Peyer's patch (tissue), 4 donors: ENCODE data around the gene TAF11L10. TPM values are rescaled to one million over a fixed set of nuclear protein-coding genes. Genes with fewer than 3 reads are reported as not detected.
A peak's percentile ranks its signal among the peaks of the same experiment; 100 is the strongest.
"Not testable (repeated sequence)": the region's sequence is repeated elsewhere in the genome, so short reads cannot be mapped to it uniquely, and the experiment has no call there.

Experiments used
- DNase-seq, 3 donors: peaks; one replicate each; pipeline ENCODE4 v3.0.0-alpha.2; 2017 to 2019
- H3K27ac ChIP-seq, 4 donors: fragments of 200-600 bp; sonication (generic); one replicate each; pipeline ENCODE4 v1.5.1; 2016 to 2019
- H3K27me3 ChIP-seq, 2 donors: fragments of 200-600 bp; sonication (generic); one replicate each; pipeline ENCODE4 v1.5.1; 2019
- H3K36me3 ChIP-seq, 3 donors: fragments of 200-600 bp; sonication (generic); one replicate each; pipeline ENCODE4 v1.5.1; 2016 to 2019
- H3K4me1 ChIP-seq, 4 donors: fragments of 200-600 bp; sonication (generic); one replicate each; pipeline ENCODE4 v1.5.1; 2016 to 2019
- H3K4me3 ChIP-seq, 4 donors: fragments of 200-600 bp; sonication (generic); 1 replicate in 3 of 4; 2 replicates in 1 of 4; pipeline ENCODE4 v1.5.1; 2016 to 2019; ENCODE audit warnings: mild to moderate bottlenecking in 1 of 4
- H3K9me3 ChIP-seq, 4 donors: fragments of 200-600 bp; sonication (generic); one replicate each; pipeline ENCODE4 v1.5.1; 2016 to 2019; ENCODE audit warnings: mild to moderate bottlenecking in 1 of 4
- POLR2A ChIP-seq, 2 donors: fragments of 450-650 bp; IDR thresholded peaks; one replicate each; pipeline ENCODE4 v1.5.1; 2017; ENCODE audit warnings: antibody characterized with exemption in 2 of 2, mild to moderate bottlenecking in 2 of 2, moderate library complexity in 2 of 2
- small RNA-seq, 2 donors: library from RNA; depleted of rRNA; stranded (forward); fragments of <200 nt; gene quantifications; one replicate each; pipeline ENCODE3, GENCODE V24; 2016
- total RNA-seq, 4 donors: library from RNA; depleted of rRNA; stranded (reverse); fragments of >200 nt; gene quantifications; one replicate each; pipeline ENCODE4 v1.1.0, GENCODE V29; 2016
- TF ChIP-seq, protein P1 (sequence below), 6 experiments: fragments of 450-650 bp in 4 of 6; fragments of 200-600 bp in 2 of 6; sonication (generic) in 1 of 6; IDR thresholded peaks; one replicate each; pipeline ENCODE4 v1.5.1; 2017 to 2019; ENCODE audit warnings: antibody characterized with exemption in 6 of 6, mild to moderate bottlenecking in 3 of 6, moderate library complexity in 1 of 6

TAF11L10 gene
- total RNA-seq, 4 donors from 2014 or later: not detected

DNA sequence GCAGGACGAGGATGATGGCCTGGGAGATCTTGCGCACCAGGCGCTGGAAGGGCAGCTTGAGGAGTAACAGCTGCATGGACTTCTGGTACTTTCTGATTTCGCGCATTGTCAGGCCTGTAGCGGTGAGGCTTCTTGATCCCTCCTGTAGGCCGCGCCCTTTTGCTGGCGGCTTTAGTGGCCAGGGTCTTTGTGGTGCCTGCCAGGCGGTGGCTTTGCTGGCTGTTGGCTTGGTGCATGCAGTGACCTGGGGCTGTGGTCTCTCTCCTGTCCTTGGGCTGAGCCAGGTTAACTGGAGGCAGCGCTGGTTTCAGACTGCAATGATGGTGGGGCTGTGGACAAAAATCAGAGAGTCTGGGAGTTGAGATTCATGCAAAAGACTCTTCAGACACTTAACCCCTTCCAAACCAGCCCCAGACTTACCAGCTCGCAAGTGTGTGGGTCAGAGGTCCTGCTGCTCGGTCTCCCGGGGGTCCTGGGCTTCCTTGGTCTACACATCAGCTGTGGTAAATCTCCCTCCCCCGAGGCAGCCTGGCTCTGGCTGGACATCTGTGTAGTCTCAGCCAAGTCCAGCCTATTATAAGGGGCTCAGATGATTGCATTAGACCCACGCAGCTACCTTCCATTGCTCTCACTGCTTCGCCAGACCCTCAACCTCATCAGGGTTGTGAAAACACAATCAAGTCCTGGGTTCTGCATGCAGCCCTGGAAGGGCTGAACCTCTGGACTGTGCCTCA is 17.4 kb upstream of the TAF11L10 start:
- H3K27ac ChIP-seq: no peak overlapping the region
- H3K9me3 ChIP-seq: no peaks in the 10 kb centered on the region
- no peaks in the 10 kb centered on the region for H3K27me3 ChIP-seq
- H3K36me3 ChIP-seq: no peaks in the 10 kb centered on the region
- DNase-seq: no peak
- TF ChIP-seq, protein P1, sequence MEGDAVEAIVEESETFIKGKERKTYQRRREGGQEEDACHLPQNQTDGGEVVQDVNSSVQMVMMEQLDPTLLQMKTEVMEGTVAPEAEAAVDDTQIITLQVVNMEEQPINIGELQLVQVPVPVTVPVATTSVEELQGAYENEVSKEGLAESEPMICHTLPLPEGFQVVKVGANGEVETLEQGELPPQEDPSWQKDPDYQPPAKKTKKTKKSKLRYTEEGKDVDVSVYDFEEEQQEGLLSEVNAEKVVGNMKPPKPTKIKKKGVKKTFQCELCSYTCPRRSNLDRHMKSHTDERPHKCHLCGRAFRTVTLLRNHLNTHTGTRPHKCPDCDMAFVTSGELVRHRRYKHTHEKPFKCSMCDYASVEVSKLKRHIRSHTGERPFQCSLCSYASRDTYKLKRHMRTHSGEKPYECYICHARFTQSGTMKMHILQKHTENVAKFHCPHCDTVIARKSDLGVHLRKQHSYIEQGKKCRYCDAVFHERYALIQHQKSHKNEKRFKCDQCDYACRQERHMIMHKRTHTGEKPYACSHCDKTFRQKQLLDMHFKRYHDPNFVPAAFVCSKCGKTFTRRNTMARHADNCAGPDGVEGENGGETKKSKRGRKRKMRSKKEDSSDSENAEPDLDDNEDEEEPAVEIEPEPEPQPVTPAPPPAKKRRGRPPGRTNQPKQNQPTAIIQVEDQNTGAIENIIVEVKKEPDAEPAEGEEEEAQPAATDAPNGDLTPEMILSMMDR (IDR thresholded peaks at IDR 0.05): no peak
- no peak for TF ChIP-seq POLR2A (IDR thresholded peaks at IDR 0.05)
- H3K4me1 ChIP-seq: no peaks in the 10 kb centered on the region
- H3K4me3 ChIP-seq: no peak overlapping the region

DNA sequence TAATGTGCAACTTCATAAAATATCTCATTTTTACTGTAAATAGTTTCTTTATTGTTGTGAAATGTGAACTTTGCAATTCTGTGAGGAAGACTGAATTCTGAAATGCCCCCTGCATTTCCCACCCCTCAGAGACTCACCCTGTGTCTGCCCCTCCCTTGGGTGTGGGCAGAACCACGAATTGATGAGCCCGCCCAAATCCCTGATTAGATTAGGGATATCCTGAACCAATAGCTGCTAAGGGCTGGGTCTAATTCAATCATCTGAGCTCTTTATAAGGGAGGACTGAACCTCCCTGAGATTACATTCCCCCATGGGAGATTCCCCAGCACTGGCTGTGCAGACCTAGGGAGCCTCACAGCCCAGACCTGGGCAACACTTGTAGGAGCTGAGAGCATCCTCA is 12.5 kb upstream of the TAF11L10 start, which contains the start of gene TAF11L12:
TAF11L12 (plus strand) TSS at position 301 of the 400 bp plus-strand sequence.
- H3K4me1 ChIP-seq, H3K27ac ChIP-seq, H3K4me3 ChIP-seq, H3K9me3 ChIP-seq, H3K36me3 ChIP-seq, H3K27me3 ChIP-seq, DNase-seq: not testable (repeated sequence)

DNA sequence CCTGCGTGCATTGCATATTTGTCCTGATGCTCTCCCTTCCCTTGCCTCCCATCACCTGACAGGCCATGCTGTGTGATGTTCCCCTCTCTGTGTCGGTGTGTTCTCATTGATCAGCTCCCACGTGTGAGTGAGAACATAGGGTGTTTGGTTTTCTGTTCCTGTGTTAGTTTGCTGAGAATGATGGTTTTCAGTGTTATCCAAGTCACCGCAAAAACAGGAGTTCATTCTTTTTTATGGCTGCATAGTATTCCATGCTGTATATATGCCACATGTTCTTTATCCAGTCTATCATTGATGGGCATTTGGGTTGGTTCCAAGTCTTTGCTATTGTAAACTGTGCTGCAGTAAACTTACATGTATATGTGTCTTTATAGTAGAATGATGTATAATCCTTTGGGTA is 9.8 kb upstream of the TAF11L10 start:
- H3K36me3 ChIP-seq, H3K27me3 ChIP-seq, H3K27ac ChIP-seq, DNase-seq, H3K4me3 ChIP-seq, H3K9me3 ChIP-seq, H3K4me1 ChIP-seq: not testable (repeated sequence)

DNA sequence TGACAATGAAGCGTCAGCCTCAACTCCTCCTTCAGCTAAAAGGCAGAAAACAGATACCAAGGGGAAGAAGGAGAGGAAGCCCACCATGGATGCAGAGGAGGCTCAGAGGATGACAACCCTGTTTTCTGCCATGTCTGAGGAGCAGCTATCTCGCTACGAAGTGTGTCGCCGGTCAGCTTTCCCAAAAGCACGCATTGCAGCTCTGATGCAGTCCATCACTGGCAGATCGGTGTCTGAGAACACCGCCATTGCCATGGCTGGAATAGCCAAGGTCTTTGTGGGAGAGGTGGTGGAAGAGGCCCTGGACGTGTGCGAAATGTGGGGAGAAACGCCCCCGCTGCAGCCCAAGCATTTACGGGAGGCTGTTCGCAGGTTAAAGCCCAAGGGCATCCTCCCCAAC is 7.3 kb upstream of the TAF11L10 start:
- H3K36me3 ChIP-seq: no peaks in the 10 kb centered on the region
- H3K9me3 ChIP-seq: no peaks in the 10 kb centered on the region
- H3K4me3 ChIP-seq: no peak overlapping the region
- no peak for DNase-seq
- TF ChIP-seq, protein P1 (IDR thresholded peaks at IDR 0.05): no peak
- H3K4me1 ChIP-seq: no peaks in the 10 kb centered on the region
- H3K27me3 ChIP-seq: no peaks in the 10 kb centered on the region
- H3K27ac ChIP-seq: no peak overlapping the region

DNA sequence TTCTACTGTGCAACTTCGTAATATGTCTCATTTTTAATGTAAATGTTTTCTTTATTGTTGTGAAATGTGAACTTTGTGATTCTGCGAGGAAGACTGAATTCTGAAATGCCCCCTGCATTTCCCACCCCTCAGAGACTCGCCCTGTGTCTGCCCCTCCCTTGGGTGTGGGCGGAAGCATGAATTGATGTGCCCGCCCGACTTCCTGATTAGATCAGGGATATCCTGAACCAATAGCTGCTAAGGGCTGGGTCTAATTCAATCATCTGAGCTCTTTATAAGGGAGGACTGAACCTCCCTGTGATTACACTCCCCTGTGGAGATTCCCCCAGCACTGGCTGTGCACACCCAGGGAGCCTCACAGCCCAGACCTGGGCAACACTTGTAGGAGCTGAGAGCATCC is 6.3 kb upstream of the TAF11L10 start, which contains the start of gene TAF11L11:
TAF11L11 (plus strand) TSS at position 304 of the 400 bp plus-strand sequence.
- H3K27ac ChIP-seq: not testable (repeated sequence)

DNA sequence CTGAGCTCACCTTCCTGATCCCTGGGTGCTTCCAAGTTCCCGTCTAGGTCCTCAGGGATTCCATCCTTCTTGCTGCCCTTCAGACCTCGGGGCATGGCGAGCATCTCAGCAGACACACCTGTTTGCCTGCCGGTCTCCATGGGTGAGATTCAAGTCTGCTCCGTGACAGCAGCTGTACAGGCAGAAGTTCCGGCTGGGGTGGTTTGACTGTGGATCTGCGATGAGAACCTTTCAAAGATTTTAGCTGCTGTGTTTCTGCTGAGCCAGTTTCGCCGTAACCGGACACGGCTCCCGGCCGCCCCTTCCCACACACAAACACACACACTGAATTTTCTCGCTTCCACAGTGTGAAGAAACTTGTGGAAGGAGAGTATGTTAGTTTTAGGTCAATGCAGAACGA is 3.4 kb downstream of the TAF11L10 start, which contains the start of gene TAF11L9:
TAF11L9 (minus strand) TSS at position 140 of the 400 bp plus-strand sequence.
- H3K9me3 ChIP-seq, H3K27ac ChIP-seq, H3K4me3 ChIP-seq, H3K36me3 ChIP-seq, H3K27me3 ChIP-seq, H3K4me1 ChIP-seq: not testable (repeated sequence)
- DNase-seq: peak in 1 of 3 donors; percentile 16

More for the DNA sequence above, 6.3 kb upstream of the TAF11L10 start, which contains the start of gene TAF11L11:
- not testable (repeated sequence) for H3K4me3 ChIP-seq, H3K4me1 ChIP-seq, H3K36me3 ChIP-seq, H3K27me3 ChIP-seq, H3K9me3 ChIP-seq, DNase-seq

DNA sequence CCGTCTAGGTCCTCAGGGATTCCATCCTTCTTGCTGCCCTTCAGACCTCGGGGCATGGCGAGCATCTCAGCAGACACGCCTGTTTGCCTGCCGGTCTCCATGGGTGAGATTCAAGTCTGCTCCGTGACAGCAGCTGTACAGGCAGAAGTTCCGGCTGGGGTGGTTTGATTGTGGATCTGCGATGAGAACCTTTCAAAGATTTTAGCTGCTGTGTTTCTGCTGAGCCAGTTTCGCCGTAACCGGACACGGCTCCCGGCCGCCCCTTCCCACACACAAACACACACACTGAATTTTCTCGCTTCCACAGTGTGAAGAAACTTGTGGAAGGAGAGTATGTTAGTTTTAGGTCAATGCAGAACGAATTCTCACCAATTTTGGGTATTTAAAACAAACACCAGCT is 6.8 kb downstream of the TAF11L10 start, which contains the start of gene TAF11L8:
TAF11L8 (minus strand) TSS at position 101 of the 400 bp plus-strand sequence.
- not testable (repeated sequence) for H3K27ac ChIP-seq, H3K36me3 ChIP-seq, H3K4me3 ChIP-seq, H3K4me1 ChIP-seq, H3K9me3 ChIP-seq, DNase-seq, H3K27me3 ChIP-seq

DNA sequence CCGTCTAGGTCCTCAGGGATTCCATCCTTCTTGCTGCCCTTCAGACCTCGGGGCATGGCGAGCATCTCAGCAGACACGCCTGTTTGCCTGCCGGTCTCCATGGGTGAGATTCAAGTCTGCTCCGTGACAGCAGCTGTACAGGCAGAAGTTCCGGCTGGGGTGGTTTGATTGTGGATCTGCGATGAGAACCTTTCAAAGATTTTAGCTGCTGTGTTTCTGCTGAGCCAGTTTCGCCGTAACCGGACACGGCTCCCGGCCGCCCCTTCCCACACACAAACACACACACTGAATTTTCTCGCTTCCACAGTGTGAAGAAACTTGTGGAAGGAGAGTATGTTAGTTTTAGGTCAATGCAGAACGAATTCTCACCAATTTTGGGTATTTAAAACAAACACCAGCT is 12.0 kb downstream of the TAF11L10 start, which contains the start of gene TAF11L7:
TAF11L7 (minus strand) TSS at position 101 of the 400 bp plus-strand sequence.
- H3K27me3 ChIP-seq, H3K36me3 ChIP-seq, H3K27ac ChIP-seq, H3K9me3 ChIP-seq, DNase-seq, H3K4me3 ChIP-seq, H3K4me1 ChIP-seq: not testable (repeated sequence)

Small RNA genes within 50 kb of the gene (small RNA-seq; reads per million reads assigned to genes)
- gene AC233724.1 (0 reads per million in 2 donors), gene AC233724.3 (0 reads per million in 2 donors), gene AC233724.4 (0 reads per million in 2 donors), gene AC233724.6 (0 reads per million in 2 donors), gene AC233724.7 (0 reads per million in 2 donors)

Other genes with a start within 250 kb of the TAF11L10 start
- gene TAF11L2, start 99.6 kb downstream of the TAF11L10 start, total RNA-seq: not detected
- gene TAF11L3, start 79.5 kb downstream of the TAF11L10 start, total RNA-seq: not detected
- not detected for gene TAF11L4, start 76.0 kb downstream of the TAF11L10 start, total RNA-seq
- gene TAF11L5, start 72.6 kb downstream of the TAF11L10 start, total RNA-seq: not detected
- gene TAF11L6, start 69.2 kb downstream of the TAF11L10 start, total RNA-seq: not detected
- not detected for gene TAF11L7, start 12.1 kb downstream of the TAF11L10 start, total RNA-seq
- not detected for gene TAF11L8, start 6.9 kb downstream of the TAF11L10 start, total RNA-seq
- gene TAF11L9, start 3.4 kb downstream of the TAF11L10 start, total RNA-seq: not detected
- not detected for gene TAF11L11, start 6.4 kb upstream of the TAF11L10 start, total RNA-seq
- gene TAF11L12, start 12.6 kb upstream of the TAF11L10 start, total RNA-seq: not detected
- gene TAF11L13, start 34.3 kb upstream of the TAF11L10 start, total RNA-seq: not detected
- not detected for gene TAF11L14, start 36.6 kb upstream of the TAF11L10 start, total RNA-seq